Measurements from ENCODE around the gene ACRV1. TPM values are rescaled to one million over a fixed set of nuclear protein-coding genes. Genes with fewer than 3 reads are reported as not detected.
"Not testable (repeated sequence)": the region's sequence is repeated elsewhere in the genome, so short reads cannot be mapped to it uniquely, and the experiment has no call there.

Gene ACRV1, protein sequence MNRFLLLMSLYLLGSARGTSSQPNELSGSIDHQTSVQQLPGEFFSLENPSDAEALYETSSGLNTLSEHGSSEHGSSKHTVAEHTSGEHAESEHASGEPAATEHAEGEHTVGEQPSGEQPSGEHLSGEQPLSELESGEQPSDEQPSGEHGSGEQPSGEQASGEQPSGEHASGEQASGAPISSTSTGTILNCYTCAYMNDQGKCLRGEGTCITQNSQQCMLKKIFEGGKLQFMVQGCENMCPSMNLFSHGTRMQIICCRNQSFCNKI
- total RNA-seq: not detected

DNA sequence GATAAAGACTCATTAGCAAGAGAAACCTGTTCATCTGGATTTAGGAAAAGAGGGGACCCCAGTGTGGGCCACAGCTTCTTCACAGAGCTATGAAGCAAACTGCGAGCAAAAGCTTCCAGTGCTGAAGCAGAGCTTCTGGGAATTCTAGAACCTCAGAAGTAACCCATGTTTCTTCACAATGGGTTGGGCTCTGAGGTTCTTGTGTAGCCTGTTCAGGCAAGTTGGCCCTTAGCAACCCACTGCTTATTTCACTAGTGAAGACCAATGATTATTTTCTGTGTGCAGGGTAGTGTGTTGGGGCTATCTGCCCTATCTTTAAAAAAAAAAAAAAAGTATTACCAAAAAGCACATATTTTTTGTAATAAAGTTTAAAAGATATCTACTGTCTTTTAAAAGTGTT lies at the start of gene ACRV1:
TSS of gene ACRV1 (minus strand) at position 101 of the 400 bp plus-strand sequence. CDS start at position 34, 67 bp downstream.
- WGBS, 2 donors (ENCODE audit: low coverage in 1 of 2): 80% methylated on average over 1 of the region's 1 CpG; no CpG with 5 or more reads in 1 of the 2 donors
- no peak for ATAC-seq

DNA sequence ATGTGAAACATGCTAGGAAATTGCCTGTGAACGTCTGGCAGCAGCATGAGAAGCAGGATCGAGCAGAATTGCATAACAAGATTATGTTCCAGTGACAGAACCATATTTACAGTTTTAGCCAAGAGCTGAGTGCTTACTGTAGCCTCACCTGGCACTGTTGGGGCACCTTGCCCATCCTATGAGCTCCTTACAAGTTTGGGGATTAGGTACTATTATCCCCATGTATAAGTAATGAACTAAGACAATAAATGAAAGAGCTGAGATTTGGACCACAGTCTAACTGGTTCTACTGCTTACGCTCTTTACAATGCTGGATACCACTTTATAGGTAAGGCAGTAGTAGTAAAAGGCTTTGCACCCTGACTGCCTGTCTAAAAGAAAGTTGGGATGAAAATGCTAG lies 48.3 kb upstream of the ACRV1 start:
- no peak for ATAC-seq
- Histone ChIP-seq H3K4me1 (no peaks in the 10 kb centered on the region), H3K27ac (no peak overlapping the region), H3K9me3 (no peaks in the 10 kb centered on the region), H3K36me3 (no peaks in the 10 kb centered on the region), H3K27me3 (no peaks in the 10 kb centered on the region), H3K4me3 (no peak overlapping the region)
- 63 to 65% methylated on average over 2 to 3 of the region's 3 CpGs for WGBS, 2 donors (ENCODE audit: low coverage in 1 of 2)
- TF ChIP-seq POLR2A (IDR thresholded peaks at IDR 0.05) (no peak), EP300 (IDR thresholded peaks at IDR 0.05) (no peak), POLR2AphosphoS5 (IDR thresholded peaks at IDR 0.05) (no peak)
- TF ChIP-seq, protein P1, sequence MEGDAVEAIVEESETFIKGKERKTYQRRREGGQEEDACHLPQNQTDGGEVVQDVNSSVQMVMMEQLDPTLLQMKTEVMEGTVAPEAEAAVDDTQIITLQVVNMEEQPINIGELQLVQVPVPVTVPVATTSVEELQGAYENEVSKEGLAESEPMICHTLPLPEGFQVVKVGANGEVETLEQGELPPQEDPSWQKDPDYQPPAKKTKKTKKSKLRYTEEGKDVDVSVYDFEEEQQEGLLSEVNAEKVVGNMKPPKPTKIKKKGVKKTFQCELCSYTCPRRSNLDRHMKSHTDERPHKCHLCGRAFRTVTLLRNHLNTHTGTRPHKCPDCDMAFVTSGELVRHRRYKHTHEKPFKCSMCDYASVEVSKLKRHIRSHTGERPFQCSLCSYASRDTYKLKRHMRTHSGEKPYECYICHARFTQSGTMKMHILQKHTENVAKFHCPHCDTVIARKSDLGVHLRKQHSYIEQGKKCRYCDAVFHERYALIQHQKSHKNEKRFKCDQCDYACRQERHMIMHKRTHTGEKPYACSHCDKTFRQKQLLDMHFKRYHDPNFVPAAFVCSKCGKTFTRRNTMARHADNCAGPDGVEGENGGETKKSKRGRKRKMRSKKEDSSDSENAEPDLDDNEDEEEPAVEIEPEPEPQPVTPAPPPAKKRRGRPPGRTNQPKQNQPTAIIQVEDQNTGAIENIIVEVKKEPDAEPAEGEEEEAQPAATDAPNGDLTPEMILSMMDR (IDR thresholded peaks at IDR 0.05): no peak

More for the DNA sequence above, at the start of gene ACRV1:
- Histone ChIP-seq H3K4me1 (no peaks in the 10 kb centered on the region), H3K27ac (no peak within 1 kb of the TSS), H3K27me3 (no peaks in the 10 kb centered on the region), H3K36me3 (no peaks in the 10 kb centered on the region), H3K4me3 (no peak within 1 kb of the TSS), H3K9me3 (no peaks in the 10 kb centered on the region)
- TF ChIP-seq EP300 (IDR thresholded peaks at IDR 0.05) (no peak), POLR2AphosphoS5 (IDR thresholded peaks at IDR 0.05) (no peak), POLR2A (IDR thresholded peaks at IDR 0.05) (no peak)
- TF ChIP-seq, protein P1 (IDR thresholded peaks at IDR 0.05): no peak

DNA sequence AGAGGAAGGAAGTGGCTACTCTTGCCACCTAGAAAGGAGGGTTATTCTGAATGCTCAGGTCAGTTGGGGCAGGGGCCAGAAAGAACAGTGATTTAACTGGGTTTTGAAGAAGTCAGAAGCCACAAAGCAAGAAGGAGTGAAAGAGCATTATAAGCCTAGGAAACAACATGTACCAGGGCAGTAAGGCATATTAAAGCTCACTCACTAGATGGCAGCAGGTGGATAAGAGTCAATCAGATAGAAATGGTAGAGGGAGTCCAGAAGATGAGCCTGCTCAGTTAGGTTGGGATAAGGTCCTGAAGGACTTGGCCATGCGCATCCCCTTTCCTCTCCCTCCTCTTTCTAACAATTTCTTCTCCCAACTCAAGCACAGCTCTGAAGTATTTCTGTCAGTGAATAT lies 43.5 kb upstream of the ACRV1 start:
- WGBS, 2 donors (ENCODE audit: low coverage in 1 of 2): 88 to 100% methylated on average over 1 of the region's 1 CpG
- Histone ChIP-seq H3K36me3 (no peaks in the 10 kb centered on the region), H3K27me3 (no peaks in the 10 kb centered on the region), H3K27ac (no peak overlapping the region), H3K4me3 (no peak overlapping the region), H3K4me1 (no peaks in the 10 kb centered on the region), H3K9me3 (no peaks in the 10 kb centered on the region)
- no peak for ATAC-seq
- TF ChIP-seq POLR2A (IDR thresholded peaks at IDR 0.05) (no peak), POLR2AphosphoS5 (IDR thresholded peaks at IDR 0.05) (no peak), EP300 (IDR thresholded peaks at IDR 0.05) (no peak)
- TF ChIP-seq, protein P1 (IDR thresholded peaks at IDR 0.05): no peak

DNA sequence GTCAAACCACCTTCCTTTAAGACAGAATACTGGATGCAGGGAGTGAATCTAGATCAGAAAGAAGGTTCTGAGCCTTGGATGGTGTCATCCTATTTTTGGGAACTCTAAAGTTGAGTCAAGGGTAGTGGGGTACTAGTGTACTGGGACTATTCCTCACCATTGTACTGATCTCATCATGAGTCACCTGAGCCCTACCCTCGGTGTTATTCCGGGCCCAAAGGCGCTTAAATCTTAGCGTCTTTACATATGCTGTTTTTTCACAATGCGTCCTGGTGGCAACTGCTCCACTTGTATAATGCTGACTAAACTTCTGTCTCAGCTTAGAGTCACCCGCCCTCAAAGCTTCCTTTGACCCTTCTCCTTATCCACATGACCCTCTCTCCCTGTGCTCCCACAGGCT lies 40.1 kb upstream of the ACRV1 start:
- WGBS, 2 donors (ENCODE audit: low coverage in 1 of 2): 70 to 87% methylated on average over 2 to 6 of the region's 6 CpGs
- no peak for ATAC-seq
- H3K4me3 ChIP-seq: no peak overlapping the region
- TF ChIP-seq POLR2AphosphoS5 (IDR thresholded peaks at IDR 0.05) (no peak), EP300 (IDR thresholded peaks at IDR 0.05) (no peak), POLR2A (IDR thresholded peaks at IDR 0.05) (no peak)
- TF ChIP-seq, protein P1 (IDR thresholded peaks at IDR 0.05): no peak
- H3K9me3 ChIP-seq: peaks cover 0 to 14% (median 0%) of the 10 kb centered on the region in 3 donors
- no peak overlapping the region for H3K27ac ChIP-seq
- no peaks in the 10 kb centered on the region for H3K36me3 ChIP-seq
- no peaks in the 10 kb centered on the region for H3K4me1 ChIP-seq
- no peaks in the 10 kb centered on the region for H3K27me3 ChIP-seq

DNA sequence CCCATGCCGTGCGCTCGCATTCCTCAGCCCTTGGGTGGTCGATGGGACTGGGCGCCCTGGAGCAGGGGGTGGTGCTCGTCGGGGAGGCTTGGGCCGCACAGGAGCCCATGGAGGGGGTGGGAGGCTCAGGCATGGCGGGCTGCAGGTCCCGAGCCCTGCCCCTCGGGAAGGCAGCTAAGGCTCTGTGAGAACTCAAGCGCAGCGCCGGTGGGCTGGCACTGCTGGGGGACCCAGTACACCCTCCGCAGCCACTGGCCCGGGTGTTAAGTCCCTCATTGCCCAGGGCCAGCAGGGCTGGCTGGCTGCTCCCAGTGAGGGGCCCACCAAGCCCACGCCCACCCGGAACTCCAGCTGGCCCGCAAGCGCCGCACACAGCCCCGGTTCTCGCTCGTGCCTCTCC lies 24.0 kb upstream of the ACRV1 start:
- H3K27me3 ChIP-seq, ATAC-seq: not testable (repeated sequence)

More for the DNA sequence above, 24.0 kb upstream of the ACRV1 start:
- H3K4me1 ChIP-seq, H3K27ac ChIP-seq, H3K36me3 ChIP-seq, H3K4me3 ChIP-seq: not testable (repeated sequence)
- no CpG with 5 or more reads among the region's 24 CpGs for WGBS, 2 donors (ENCODE audit: low coverage in 1 of 2)
- peaks cover 0 to 20% (median 0%) of the 10 kb centered on the region in 3 donors for H3K9me3 ChIP-seq

Measured in gastroesophageal sphincter (tissue), 4 donors.